GM18499 (cell line): ENCODE measurements around the gene ACSL3.
"Not testable (repeated sequence)": the region's sequence is repeated elsewhere in the genome, so short reads cannot be mapped to it uniquely, and the experiment has no call there.

Source experiments
- ATAC-seq: cut with Tn5 transposase; IDR thresholded peaks from one replicate; pipeline ENCODE4 v1.9.1; 2021; ENCODE audit warnings: moderate number of reproducible peaks; ENCODE audit not compliant: insufficient read depth, unreplicated experiment

The ACSL3 gene

GRCh38 chr2:222860740-222861410, at the start of gene ACSL3:
TSS of gene ACSL3 (plus strand) at chr2:222861036. CDS start at chr2:222908773, 47,737 bp downstream.
- peak; percentile 91 for ATAC-seq

- no peak for ATAC-seq
Observed at GRCh38 chr2:222811828-222812227, 49.0 kb upstream of the ACSL3 start.

DNA sequence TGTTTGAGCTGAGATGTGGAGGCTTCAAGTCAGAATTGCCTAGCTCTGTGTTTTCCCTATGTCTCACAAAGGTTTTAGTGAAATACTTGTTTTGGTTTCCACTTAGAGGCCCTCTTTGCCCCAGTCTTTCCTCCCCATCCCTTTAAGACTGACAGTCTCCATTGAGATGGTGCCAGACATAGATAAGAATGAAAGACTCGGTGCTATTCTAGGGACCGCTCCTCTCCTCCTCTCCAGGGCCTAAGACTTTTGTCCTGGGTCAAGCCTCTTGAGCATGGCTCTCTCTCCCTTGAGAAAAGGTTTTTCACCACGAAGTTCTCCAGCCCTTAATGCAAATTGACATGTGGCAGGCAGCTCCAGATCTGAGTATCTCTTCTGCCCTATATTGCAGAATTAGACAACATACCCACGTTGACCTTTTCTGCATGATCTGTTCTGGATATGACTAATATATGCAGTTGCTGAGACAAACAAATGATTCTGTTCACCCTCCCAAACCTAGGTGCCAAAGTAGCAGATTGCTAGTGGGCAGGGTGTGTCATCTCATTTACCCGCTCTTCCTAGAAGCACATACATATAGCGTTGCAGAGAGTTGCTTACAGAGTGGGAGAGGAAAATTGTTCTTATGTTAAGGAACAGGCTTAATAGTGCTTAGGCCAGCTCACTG, 47.5 kb upstream of the ACSL3 start:
- ATAC-seq: peak; percentile 94

- no peak for ATAC-seq
Observed at GRCh38 chr2:222819722-222820333, 41.0 kb upstream of the ACSL3 start.

- ATAC-seq: no peak
Observed at GRCh38 chr2:222823183-222823930, 37.5 kb upstream of the ACSL3 start.

DNA sequence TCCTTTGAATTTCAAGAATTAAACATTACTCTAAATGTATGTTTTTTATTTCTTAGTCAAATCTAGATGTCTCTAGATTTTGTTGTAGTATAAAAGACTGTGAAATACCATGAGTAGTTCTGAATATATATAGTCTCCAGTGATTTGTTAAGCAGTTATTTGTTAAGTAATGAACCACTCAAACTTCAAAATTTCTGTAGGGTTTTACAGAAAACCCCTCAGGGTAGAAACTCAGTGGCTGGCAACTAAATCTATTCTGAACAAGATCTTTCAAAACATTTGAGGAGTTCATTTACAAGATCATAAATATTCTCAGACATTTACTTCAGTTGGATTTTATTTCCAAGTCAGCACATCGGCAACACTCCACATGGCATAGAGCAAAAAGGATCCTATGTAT, 35.8 kb upstream of the ACSL3 start:
- ATAC-seq: no peak

GRCh38 chr2:222827417-222827816, 33.4 kb upstream of the ACSL3 start:
- ATAC-seq: no peak

DNA sequence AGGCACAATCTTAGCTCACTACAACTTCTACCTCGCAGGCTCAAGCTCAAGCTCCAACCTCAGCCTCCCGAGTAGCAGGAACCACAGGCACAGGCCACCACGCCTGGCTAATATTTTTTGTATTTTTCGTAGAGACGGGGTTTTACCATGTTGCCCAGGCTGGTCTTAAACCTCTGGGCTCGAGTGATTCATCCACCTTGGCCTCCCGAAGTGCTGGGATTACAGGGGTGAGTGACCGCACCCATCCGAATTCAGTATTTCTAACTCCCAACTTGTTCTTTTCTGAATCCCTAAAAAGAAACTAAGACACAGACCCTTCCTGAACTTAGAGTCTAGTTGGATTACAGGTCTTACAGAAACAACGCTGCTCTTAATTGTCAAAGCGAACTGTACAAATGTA, 32.3 kb upstream of the ACSL3 start:
- ATAC-seq: no peak

DNA sequence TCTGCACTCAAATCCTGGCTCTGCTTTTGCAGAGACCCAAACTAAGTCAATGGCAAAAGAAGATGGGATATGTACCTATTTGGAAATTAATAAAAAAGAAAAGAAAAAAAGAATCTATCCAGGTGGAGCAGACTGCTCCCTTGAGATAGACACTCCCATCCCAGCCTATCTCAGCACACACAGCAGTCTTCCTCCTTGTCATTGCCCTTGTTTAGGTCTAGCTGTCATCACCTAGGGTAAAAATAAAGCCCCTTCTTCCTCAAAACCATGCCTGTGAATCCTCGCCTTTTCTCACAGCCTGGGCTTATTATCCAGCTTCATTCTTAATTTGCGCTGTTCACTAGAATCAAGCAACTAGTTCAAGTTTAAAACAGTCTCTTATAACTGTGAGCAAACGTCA, 30.7 kb upstream of the ACSL3 start:
- no peak for ATAC-seq

GRCh38 chr2:222833410-222833809, 27.4 kb upstream of the ACSL3 start:
- ATAC-seq: no peak

- ATAC-seq: no peak
Observed at GRCh38 chr2:222835143-222835822, 25.6 kb upstream of the ACSL3 start.

- ATAC-seq: no peak
Observed at GRCh38 chr2:222835823-222836151, 25.0 kb upstream of the ACSL3 start.

DNA sequence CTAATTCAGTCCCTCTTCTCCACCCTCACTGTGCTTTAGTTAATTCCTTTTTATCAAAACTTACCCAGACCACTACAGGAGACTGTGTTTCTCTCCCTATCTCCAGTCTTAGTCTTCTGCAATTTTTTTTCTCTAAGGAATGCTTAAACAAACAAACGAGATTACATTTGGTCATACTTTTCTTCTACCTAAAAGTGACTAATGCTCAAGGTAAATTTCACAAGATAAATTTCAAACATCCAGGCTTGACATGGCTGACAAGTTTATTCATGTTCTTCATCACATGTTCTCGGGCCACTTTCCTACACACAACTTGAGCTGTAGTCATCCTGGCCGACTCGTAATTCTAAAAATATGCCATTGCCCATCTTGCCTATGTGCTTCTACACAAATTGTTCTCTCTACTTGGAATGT, 23.2 kb upstream of the ACSL3 start:
- ATAC-seq: no peak

- no peak for ATAC-seq
Observed at GRCh38 chr2:222840060-222840802, 20.6 kb upstream of the ACSL3 start.

DNA sequence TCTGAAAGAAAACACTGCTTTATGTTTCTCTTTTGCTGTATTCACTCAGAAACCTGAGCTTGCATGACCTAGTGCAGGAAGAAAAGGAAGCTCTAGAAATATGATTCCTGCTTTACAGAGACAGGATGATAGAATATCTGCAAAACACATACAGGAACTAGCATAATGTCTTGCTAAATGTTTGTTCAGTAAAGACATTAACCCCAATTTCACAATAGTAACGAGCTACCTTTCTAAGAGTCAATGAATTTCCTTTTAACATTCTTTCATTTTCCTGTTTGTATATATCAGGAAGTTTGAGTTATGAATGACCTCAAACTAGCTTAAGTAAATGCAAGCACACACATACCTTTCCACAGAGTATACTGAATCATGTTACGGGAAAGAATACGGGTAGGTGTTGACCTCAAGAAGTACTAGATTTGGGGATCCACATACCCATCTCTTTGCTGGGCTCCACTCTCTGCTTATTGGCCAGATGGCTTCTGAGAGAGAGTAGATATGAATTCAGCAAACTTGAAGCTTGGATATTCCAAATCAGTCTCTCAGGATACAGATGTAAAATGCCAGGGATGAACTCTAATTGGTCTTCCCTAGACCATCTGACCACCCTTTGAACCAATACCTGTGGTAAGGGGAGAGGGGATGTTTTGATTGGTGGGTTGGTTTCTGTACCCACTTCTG, 18.2 kb upstream of the ACSL3 start:
- ATAC-seq: no peak

GRCh38 chr2:222844323-222844722, 16.5 kb upstream of the ACSL3 start:
- no peak for ATAC-seq

DNA sequence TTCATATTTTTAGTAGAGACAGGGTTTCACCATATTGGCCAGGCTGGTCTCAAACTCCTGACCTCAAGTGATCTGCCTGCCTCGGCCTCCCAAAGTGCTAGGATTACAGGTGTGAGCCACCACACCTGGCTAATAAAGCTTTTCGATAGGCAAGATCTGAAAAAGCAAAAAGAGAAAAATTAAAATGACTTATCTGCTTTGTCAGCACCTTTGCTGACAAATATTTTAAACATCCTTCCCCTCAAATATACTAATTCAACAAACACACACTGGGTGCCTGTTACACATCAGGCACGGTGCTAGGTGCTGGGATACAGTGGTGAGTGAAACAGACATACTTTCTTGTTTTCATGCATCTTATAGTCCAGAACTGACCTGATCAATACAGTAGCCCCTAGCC, 15.5 kb upstream of the ACSL3 start:
- ATAC-seq: not testable (repeated sequence)

GRCh38 chr2:222846003-222846402, 14.8 kb upstream of the ACSL3 start:
- no peak for ATAC-seq

DNA sequence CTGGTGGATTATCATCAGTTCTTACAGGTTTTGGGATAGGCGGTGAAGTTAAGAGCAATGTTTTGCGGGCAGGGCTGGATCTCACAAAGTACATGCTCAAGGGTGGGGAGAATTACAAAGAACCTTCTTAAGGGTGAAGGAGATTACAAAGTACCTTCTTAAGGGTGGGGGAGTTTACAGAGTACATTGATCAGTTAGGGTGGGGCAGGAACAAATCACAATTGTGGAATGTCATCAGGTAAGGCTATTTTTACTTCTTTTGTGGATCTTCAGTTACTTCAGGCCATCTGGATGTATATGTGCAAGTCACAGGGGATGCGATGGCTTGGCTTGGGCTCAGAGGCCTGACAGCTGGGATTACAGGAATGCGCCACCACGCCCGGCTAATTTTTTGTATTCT, 12.8 kb upstream of the ACSL3 start:
- not testable (repeated sequence) for ATAC-seq
